GM21381 (cell line): ENCODE data around the gene LYG1.
"Not testable (repeated sequence)": the region's sequence is repeated elsewhere in the genome, so short reads cannot be mapped to it uniquely, and the experiment has no call there.

Experiments used
- ATAC-seq: cut with Tn5 transposase; IDR thresholded peaks from one replicate; pipeline ENCODE4 v1.9.1; 2021; ENCODE audit warnings: mild to moderate bottlenecking, moderate library complexity; ENCODE audit not compliant: unreplicated experiment

The LYG1 gene

DNA sequence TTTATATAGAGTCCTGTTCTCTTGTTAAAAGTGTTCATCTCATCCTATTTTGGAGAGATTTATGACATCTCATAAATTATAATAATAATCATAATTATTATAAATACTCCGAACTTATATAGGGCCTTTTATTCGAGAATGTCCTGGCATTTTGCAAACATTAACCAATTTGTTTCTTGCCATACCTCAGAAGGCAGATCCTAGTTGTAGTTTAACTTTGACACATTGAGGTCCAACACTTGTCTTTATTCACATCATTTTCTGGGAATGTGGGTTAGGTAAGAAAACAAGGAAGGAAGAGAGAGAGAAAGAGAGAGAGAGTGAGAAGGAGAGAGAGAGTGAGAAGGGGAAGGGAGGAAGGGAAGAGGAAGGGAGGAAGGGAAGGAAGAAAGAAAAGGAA lies at the start of gene LYG1:
TSS of gene LYG1 (minus strand) at position 101 of the 400 bp plus-strand sequence. CDS start 5,527 bp downstream, outside the sequence.
- not testable (repeated sequence) for ATAC-seq

DNA sequence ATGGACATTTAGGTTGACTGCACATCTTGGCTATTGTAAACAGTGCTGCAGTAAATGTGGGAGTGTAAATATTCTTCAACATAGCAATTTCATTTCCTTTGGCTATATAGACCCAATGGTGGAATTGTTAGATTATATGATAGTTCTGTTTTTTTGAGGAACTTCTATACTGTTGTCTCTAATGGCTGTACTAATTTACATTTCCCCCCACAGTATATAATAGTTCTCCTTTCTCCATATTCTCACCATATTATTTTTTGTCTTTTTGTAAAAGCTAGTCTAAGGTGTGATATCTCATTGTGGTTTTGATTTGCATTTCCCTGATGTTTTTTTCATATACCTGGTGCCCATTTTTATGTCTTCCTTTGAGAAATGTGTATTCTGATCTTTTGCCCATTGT lies 49.2 kb upstream of the LYG1 start:
- ATAC-seq = no peak

DNA sequence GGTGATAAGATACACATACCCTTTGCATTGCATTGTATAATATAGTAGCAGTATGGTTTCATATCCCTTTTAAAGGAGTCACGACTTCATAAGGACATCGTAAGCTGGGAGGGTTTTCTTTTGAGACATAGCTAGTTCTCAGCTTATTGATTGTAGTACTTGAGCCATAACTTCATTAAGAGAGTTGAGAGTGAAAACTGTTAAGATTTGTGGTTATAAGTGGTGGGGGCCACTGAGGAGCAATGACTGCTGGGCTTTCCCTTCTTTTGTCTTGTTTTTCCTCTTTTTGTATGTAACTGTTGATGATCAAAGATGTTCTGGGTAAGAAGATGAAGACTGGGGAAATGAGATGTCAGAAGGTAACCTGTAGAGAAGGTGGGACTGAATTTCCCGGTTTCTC lies 47.2 kb upstream of the LYG1 start:
- no peak for ATAC-seq

DNA sequence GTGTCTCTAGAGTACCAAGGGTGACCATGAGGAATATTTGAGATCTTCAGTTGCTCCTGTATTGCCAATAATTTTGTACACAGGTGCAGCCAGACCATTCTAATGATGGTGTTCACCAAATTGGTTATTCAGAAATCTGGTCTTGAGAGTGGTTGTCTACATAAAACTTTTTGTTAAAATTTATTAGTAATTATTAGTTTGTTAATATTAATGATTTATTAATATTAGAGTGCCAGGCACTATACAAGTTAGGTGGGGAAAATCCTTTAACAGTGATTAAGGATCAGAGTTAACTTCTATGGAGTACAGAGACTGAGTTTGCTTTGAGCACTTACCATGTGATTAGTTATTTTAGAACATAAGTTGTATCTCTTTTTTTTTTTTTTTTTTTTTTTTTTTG lies 45.2 kb upstream of the LYG1 start:
- ATAC-seq = no peak

DNA sequence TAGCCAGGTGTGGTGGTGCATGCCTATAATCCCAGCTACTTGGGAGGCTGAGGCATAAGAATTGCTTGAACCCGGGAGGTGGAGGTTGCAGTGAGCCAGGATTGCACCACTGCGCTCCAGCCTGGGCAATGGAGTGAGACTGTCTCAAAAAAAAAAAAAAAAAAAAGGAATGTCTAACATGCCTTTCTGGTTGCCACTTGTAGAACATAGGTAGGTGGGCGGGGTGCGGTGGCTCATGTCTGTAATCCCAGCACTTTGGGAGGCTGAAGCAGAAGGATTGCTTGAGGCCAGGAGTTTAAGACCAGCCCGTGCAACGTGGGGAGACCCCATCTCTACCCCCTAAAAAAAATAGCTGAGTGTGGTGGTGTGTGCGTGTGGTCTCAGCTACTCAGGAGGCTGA lies 44.4 kb upstream of the LYG1 start:
- not testable (repeated sequence) for ATAC-seq

DNA sequence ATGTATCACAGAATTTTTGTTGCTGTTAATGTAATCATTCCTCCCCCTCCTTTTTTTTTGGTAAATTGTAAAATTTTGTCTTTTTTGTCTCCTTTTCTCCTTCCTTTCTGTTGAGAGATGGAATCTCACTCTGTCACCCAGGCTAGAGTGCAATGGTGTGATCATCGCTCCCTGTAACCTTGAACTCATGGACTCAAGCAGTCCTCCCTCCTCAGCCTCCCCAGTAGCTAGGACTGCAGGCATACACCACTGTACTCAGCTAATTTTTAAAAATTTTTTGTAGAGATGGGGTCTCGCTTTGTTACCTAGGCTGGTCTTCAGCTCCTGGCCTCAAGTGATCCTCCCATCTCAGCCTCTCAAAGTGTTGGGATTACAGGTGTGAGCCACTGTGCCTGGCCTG lies 41.5 kb upstream of the LYG1 start:
- no peak for ATAC-seq

DNA sequence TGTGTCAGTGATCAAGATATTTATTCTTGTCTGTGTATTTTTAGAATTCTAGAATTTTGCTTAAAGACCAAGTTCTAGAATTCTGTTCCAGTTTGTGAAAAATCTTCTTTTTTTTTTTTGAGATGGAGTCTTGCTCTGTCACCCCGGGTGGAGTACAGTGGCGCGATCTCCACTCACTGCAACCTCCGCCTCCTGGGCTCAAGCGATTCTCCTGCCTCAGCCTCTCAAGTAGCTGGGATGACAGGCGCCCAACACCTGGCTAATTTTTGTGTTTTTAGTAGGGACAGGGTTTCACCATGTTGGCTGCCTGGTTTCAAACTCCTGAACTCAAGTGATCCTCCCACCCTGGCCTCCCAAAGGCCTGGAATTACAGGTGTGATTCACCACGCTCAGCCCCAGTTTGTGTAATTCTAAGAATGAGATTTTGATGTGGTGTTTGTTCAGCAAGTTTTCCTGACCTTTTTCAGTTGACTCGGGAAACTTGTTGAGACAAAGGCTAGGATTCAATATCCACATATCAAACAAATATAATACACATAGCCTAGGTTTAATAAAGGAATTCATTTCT lies 39.8 kb upstream of the LYG1 start:
- ATAC-seq = no peak

DNA sequence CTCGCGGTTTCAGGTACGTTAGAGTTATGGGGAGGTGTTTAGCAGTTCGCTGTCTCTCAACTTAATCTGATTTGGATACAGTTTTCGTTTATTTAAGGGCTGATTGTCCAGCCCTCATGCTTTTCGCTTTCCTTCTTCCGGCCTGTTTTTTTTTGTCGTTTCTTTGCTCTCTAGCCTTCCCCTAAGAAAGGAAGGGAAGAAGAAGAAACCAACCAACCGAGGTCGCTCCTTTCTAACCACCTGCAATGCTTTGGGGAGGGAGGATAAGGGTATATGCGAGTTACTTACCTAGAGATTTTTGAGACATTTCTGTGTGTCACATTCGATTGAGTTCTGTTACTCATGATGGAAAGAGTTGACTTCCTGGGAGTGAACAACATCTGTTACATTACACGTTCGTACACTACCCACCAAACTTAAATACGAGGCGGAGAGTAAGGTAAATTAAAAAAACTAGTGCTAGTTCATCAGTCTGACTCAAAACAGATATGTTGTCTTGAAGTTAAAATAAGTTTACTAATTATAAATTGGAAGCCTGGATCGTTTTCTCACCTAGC lies 37.1 kb upstream of the LYG1 start:
- no peak for ATAC-seq

DNA sequence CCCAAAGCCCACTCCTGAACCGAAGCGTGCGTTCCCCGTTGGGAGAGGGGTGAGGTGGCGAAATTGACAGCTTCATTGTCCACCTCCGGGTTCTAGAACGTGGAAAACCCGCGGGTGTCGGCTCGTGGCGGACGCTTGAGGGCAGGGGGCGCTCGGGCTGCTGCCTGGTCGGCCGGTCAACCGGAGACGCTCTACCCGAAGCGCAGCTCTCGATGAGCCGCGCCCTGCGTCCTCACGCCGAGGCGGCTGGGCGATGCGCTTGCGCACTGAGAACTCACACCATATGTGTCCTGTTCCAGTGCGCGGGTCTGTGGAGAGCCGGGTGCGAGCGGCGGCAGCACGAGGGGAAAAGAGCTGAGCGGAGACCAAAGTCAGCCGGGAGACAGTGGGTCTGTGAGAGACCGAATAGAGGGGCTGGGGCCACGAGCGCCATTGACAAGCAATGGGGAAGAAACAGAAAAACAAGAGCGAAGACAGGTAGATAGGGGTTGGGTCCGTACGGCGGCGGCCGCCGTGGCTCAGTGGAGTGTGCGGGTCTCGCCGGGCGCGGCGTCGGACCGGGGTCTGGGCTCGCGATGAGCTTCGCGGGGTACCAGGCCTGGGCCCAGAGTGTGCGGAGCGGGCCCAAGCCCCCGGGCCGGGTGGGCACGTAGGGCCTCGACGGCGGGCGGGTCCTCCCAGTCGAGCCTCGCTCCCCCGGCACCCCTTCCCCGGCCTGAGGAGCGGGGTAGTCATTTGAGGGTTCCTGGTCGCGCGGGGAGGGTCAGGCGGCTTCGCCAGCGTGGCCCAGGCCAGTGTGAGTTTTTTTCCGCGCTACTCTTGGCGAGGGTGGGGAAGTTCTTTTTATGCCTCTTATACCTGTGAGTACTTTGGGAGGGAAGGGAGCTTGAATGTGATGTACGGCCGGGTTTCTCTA lies 36.4 kb upstream of the LYG1 start, which contains the start of gene EIF5B:
TSS of gene EIF5B (plus strand) at position 277 of the 916 bp plus-strand sequence. CDS start at position 443, 166 bp downstream.
- peak; percentile 60 for ATAC-seq

DNA sequence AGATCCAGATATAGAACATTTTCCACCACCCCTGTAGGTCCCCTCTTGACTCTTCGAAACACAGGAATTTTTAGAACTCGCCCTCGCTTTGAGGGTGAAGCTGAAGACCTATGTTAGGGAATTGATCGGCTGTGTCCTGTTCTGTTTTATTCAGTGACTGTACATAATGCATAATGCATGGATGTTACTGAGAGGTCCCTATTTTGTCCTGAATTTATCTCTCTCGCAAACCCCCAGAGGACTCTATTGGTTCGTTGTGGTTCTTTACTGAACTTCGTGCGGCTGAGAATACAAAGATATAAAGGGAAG lies 35.8 kb upstream of the LYG1 start:
- ATAC-seq = peak; percentile 4

DNA sequence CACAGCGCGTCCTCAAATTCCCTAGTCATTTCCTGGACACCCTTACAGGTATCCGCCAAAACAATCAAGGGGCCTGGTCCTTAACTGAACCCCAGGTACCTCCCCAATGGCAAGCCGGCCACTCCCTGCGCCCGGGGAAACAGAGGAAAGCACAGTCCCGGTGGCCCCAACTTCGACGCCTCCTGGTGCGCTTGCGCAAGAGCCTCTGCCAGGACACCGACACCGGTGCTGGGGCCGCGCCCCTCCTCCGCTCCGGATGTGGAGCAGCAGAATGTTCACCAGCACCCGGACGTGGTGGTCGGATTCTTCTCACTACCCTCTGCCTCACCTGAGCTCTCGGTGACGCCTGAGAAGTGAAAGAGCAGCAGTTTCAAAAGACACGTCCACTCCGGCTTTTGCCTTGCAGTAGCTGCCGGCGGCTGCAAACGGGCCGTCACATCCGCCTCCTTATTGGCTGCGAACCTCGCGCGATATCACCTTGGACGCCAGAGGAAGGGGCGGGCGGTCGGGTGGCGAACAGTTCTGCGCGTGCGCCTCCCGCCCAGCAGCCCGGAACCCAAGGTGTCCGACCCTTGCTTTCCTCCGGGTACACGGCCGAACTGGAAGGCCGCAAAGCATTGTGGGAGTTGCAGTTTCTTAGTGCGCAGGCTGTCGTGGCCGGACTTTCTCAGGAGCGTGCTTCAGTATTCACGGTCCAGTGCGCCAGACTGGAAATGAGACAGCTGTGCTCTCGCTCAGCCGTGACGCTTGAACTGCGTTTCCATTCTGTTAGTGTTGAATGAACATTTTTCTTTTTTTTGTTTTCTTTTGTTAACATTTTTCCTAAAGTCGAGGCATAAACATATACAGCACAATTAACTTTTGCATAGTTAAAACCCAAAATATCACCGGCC lies 35.2 kb upstream of the LYG1 start, which contains the start of gene TXNDC9:
TSS of gene TXNDC9 (minus strand) at position 423 of the 893 bp plus-strand sequence. CDS start 3,123 bp downstream, outside the sequence.
- ATAC-seq = peak; percentile 69

DNA sequence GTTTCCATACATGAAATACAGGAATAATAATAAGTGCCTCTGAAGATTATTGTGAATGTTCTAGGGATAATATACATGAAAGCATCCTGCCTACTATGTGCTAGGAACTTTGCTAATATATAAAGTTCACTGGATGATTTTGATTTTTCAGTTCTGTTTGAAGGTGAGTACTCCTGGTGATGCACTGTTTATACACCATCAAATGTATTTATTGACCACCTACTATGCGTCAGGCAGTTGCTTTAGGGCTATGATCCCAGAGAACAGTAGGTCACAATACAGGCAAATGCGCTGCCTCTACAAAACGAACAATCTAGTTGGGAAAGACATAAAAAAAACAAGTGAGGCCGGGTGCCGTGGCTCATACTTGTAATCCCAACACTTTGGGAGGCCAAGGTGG lies 24.4 kb upstream of the LYG1 start:
- ATAC-seq = no peak

DNA sequence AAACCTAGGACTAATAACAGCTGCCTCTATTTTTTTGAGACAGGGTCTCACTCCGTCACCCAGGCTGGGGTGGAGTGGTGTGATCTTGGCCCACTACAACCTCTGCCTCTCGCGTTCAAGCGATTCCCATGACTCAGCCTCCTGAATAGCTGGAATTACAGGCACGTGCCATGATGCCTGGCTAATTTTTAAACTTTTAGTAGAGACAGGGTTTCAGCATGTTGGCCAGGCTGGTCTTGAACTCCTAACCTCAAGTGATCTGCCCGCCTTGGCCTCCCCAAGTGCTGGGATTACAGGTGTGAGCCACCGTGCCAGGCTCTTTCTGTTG lies 16.8 kb upstream of the LYG1 start:
- not testable (repeated sequence) for ATAC-seq

DNA sequence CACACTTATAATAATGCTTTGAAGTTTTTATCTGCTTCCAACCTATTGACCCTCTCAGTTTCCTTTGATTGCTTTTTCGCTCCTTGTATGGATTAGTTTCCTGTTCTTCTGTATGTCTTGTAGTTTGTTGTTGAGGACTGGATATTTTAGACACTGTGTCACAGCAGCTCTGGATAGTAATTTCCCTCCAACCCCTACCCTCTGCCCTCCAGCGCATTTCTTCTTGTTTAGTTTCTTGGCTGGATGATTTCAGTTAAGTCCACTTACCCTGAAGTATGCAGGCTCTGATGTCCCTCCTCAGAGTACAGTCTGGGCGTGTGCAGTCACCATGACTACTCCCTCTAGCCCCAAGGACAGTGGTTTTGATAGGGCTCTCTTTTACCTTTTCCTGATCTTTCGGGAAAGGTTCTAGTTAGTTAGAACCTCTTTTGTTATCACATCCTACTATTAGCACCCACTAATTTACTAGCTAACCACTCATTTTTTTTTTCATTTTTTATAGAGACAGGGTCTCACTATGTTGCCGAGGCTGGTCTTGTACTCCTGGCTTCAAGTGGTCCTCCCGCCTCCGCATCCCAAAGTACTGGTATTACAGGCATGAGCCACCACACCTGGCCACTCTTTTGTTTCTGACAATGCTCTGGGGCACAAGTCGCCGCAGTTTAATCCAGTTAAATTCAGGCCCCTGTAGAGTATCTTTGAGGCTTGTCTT lies 16.3 kb upstream of the LYG1 start:
- no peak for ATAC-seq

DNA sequence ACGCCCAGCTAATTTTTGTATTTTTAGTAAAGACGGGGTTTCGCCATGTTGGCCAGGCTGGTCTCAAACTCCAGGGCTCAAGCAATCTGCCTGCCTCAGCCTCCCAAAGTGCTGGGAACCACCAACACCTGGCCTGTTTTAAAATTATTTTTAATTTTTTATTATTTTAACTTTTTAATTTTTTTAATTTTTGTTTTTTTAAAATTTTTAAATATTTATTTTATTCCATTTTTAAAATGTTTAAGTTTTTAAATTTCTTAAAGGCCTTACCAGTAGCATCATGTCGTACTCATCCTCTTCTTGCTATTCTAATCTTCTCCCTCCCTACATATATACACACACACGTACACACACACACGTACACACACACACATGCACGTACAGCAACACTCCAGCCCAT lies 1.4 kb downstream of the LYG1 start:
- ATAC-seq = no peak

DNA sequence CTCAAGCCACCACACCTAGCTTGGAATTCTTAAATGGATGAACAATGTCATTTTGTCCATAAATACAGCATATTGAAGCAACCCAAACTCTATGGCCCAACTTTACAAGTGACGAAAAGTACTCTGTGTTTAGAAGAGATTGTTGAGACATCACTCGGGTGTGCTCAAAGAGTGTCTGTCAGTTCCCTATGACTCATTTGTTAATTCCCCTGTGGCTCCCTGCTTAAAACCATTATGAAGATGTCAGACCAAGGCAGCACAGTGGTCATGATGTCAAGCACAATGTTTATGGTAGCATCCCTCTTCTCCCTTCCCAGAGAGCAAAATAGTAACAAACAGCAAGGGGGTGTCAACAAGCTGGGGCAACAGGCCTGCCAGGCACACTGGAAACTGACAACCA lies 3.0 kb downstream of the LYG1 start:
- ATAC-seq = no peak

DNA sequence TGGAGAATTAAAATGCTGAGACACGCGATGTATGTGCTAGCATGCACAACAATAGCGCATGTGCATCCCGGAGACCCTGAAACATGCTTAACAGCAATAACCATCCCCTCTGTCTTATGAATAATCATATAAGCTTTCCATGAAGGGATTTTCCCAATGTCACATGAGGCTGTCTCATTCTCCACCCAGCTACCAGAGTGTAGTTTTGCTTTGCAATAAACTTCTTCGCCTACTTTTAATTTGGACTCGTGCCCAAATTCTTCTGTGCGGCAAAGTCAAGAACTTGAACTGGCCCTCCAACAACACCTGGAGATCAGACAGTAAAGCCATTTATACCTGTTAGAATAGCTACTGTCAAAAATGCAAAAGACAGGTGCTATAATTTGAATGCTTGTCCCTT lies 15.5 kb downstream of the LYG1 start:
- ATAC-seq = no peak

DNA sequence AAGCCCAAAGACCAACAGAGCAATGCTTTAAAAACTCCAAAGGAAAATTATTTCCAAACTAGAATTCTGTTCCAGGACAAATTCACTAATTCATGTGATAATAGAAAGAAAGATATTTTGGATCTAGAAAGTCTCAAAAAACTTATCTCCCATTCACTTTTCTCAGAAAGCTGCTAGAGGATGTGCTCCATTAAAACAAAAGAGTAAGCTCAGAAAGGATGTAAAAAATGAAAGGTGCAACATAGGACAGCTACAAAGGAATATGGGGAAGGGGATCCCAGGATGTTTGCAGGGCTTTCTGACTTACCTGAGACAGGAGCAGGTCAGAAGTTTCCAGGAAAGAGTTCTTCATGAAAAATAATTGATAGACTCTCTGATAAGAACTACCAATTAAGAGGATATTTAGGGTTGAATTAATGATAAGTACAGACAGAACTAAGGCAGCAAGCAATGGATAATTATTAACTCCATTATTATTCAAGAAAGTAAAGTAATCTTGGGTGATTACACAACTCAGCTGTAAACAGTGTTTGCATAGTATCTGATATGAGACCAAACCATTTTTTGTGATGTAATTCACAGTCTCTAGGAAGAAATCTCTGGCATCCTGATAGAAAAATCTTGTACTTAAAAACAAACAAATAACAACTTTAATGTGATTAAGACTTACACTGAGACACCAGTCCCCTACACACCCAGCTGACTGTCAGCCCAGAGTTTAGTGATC lies 20.9 kb downstream of the LYG1 start:
- ATAC-seq = no peak

DNA sequence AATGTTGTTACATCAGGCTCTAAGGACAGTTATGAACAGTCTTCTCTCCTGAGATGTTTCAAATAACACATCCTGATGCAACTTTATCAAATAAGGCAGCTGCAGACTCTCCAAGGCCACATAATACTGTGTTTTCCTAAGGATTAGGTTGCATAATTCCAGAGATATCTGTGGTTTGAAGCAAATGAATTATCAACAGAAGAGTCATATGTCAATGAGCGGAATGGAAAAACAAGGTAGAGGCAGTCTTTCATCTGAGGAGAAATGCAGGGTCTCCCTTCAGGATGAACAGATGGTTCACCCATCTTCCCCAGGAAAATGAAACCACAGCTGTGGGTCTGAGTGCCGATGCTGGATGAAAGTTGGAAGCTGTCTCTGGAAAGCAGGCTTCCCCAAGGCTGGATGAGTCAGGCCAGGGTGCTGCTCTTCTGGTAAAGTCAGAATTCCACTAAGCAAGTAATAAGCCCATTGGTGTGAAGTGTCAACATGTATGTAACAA lies 22.2 kb downstream of the LYG1 start:
- ATAC-seq = no peak
